HepG2 (cell line): ENCODE data around the gene TWF1. TPM values are rescaled to one million over a fixed set of nuclear protein-coding genes. Genes with fewer than 3 reads are reported as not detected.

ENCODE experiments used
- ATF1 ChIP-seq: IDR thresholded peaks from 2 replicates; pipeline ENCODE4 v1.6.1; 2016; ENCODE audit warnings: mild to moderate bottlenecking, control low read depth
- ATF4 ChIP-seq, 2 experiments: fragments of 450-650 bp in 1 of 2; sonication (generic) in 1 of 2; formaldehyde crosslinking; IDR thresholded peaks; 2 replicates each; pipeline versions ENCODE4 v1.5.0 to v1.8.0; 2020 to 2022; ENCODE audit warnings: mild to moderate bottlenecking in 1 of 2, missing genetic modification reagents in 1 of 2
- DPF2 ChIP-seq: sonication (generic); formaldehyde crosslinking; IDR thresholded peaks from 2 replicates; pipeline ENCODE4 v1.4.0; 2020; ENCODE audit warnings: mild to moderate bottlenecking, low read depth, missing genetic modification reagents, borderline replicate concordance
- E2F1 ChIP-seq: sonication (generic); formaldehyde crosslinking; IDR thresholded peaks from 2 replicates; pipeline ENCODE4 v1.5.0; 2020; ENCODE audit warnings: missing genetic modification reagents
- GRHL1 ChIP-seq: sonication (generic); formaldehyde crosslinking; conservative IDR thresholded peaks from 2 replicates; pipeline ENCODE4 v1.8.0; 2022; ENCODE audit warnings: missing genetic modification reagents
- MEF2D ChIP-seq: sonication (generic); formaldehyde crosslinking; IDR thresholded peaks from 2 replicates; pipeline ENCODE4 v1.5.1; 2020; ENCODE audit warnings: mild to moderate bottlenecking, missing genetic modification reagents
- MIXL1 ChIP-seq: IDR thresholded peaks from 2 replicates; pipeline ENCODE4 v1.6.1; 2016
- MYNN ChIP-seq: sonication (generic); formaldehyde crosslinking; IDR thresholded peaks from 2 replicates; pipeline ENCODE4 v1.4.0; 2020; ENCODE audit warnings: mild to moderate bottlenecking, low read depth, missing genetic modification reagents
- PHF21A ChIP-seq: sonication (generic); formaldehyde crosslinking; IDR thresholded peaks from 2 replicates; pipeline ENCODE4 v1.5.0; 2020; ENCODE audit warnings: mild to moderate bottlenecking, missing genetic modification reagents
- PHF5A ChIP-seq: IDR thresholded peaks from one replicate; pipeline ENCODE4 v1.6.1; 2018; ENCODE audit warnings: low read depth, missing genetic modification reagents; ENCODE audit not compliant: unreplicated experiment
- POGZ ChIP-seq: sonication (generic); formaldehyde crosslinking; IDR thresholded peaks from 2 replicates; pipeline ENCODE4 v1.4.0; 2020; ENCODE audit warnings: mild to moderate bottlenecking, missing genetic modification reagents
- PRDM4 ChIP-seq: sonication (generic); formaldehyde crosslinking; IDR thresholded peaks from 2 replicates; pipeline ENCODE4 v1.9.0; 2021; ENCODE audit warnings: missing genetic modification reagents, borderline replicate concordance
- RBM39 ChIP-seq: fragments of 200-400 bp; formaldehyde crosslinking; IDR thresholded peaks from one replicate; pipeline ENCODE4 v1.6.1; 2018; ENCODE audit warnings: antibody characterized with exemption, mild to moderate bottlenecking, low read depth, low read length; ENCODE audit not compliant: poor library complexity, severe bottlenecking
- SKIL ChIP-seq: sonication (generic); formaldehyde crosslinking; IDR thresholded peaks from 2 replicates; pipeline ENCODE4 v1.8.0; 2022; ENCODE audit warnings: missing genetic modification reagents, mild to moderate bottlenecking, moderate library complexity, borderline replicate concordance
- SP5 ChIP-seq: IDR thresholded peaks from 2 replicates; pipeline ENCODE4 v1.6.1; 2016; ENCODE audit warnings: low read depth, borderline replicate concordance
- ZFY ChIP-seq: sonication (generic); formaldehyde crosslinking; IDR thresholded peaks from 2 replicates; pipeline ENCODE4 v1.4.0; 2020; ENCODE audit warnings: missing genetic modification reagents
- ZNF20 ChIP-seq: sonication (generic); formaldehyde crosslinking; IDR thresholded peaks from 2 replicates; pipeline ENCODE4 v1.4.0; 2020; ENCODE audit warnings: mild to moderate bottlenecking, moderate library complexity, missing genetic modification reagents
- ZNF383 ChIP-seq: sonication (generic); formaldehyde crosslinking; IDR thresholded peaks from 2 replicates; pipeline ENCODE4 v1.4.0; 2020; ENCODE audit warnings: missing genetic modification reagents, mild to moderate bottlenecking, borderline replicate concordance
- ZNF547 ChIP-seq: sonication (generic); formaldehyde crosslinking; IDR thresholded peaks from 2 replicates; pipeline ENCODE4 v1.5.1; 2020; ENCODE audit warnings: mild to moderate bottlenecking, missing genetic modification reagents
- polyA plus RNA-seq, 8 experiments: library from polyadenylated mRNA; depleted of rRNA in 3 of 8; stranded (reverse) in 7 of 8; unstranded in 1 of 8; fragments of >200 nt; fragmentation: Illumina TruSeq in 4 of 8; extraction: Trizol in 4 of 8; gene quantifications; 2 replicates each; pipeline versions ENCODE4 v1.2.1 to v1.2.3, GENCODE V29; 2011 to 2016; ENCODE audit warnings: low read depth in 4 of 8, missing spikeins in 1 of 8, mixed read lengths in 1 of 8; ENCODE audit not compliant: insufficient read depth in 1 of 8
- total RNA-seq, 5 experiments: library from RNA; depleted of rRNA; stranded (reverse); fragments of >200 nt; fragmentation: Illumina TruSeq; extraction: Trizol; gene quantifications; 2 replicates each; pipeline ENCODE4 v1.2.3, GENCODE V29; 2016; ENCODE audit warnings: low read depth in 1 of 5

Gene TWF1
- total and polyA plus RNA-seq, 2 of the 13 experiments (the other 11 are each of a cell fraction or from before 2014, with no cell fraction given) = 32.3 to 85.5 TPM

- TF ChIP-seq PRDM4 (no peak), SKIL (CRISPR knock-in tag) (no peak), MYNN (CRISPR knock-in tag) (no peak), PHF21A (0 out of 2 replicates have a peak, but pooled peaks have one; percentile 10), GRHL1 (CRISPR knock-in tag) (no peak), ATF1 (peak; percentile 62; the same call in 1 of the 2 replicates), MIXL1 (CRISPR knock-in tag) (peak; percentile 85), E2F1 (peak; percentile 57), ZNF20 (0 out of 2 replicates have a peak, but pooled peaks have one; percentile 52), PHF5A (CRISPR knock-in tag) (no peak), POGZ (CRISPR knock-in tag) (peak; percentile 91), SP5 (peak; percentile 10), DPF2 (no peak), ATF4 (CRISPR knock-in tag; IDR thresholded peaks at IDR 0.05) (no peak), RBM39 (peak; percentile 57), ZNF547 (CRISPR knock-in tag) (no peak), ZNF383 (CRISPR knock-in tag) (no peak), MEF2D (CRISPR knock-in tag) (no peak), ZFY (peak; percentile 70)
Measured at GRCh38 chr12:43758728-43759563, 47.2 kb downstream of the TWF1 start, which contains the start of the genes IRAK4 and PUS7L (continued).
